ENCODE measurements around the gene UBE2L6. TPM values are rescaled to one million over a fixed set of nuclear protein-coding genes. Genes with fewer than 3 reads are reported as not detected.

Gene UBE2L6
- polyA plus RNA-seq, 1 donor = 26.6 TPM

DNA sequence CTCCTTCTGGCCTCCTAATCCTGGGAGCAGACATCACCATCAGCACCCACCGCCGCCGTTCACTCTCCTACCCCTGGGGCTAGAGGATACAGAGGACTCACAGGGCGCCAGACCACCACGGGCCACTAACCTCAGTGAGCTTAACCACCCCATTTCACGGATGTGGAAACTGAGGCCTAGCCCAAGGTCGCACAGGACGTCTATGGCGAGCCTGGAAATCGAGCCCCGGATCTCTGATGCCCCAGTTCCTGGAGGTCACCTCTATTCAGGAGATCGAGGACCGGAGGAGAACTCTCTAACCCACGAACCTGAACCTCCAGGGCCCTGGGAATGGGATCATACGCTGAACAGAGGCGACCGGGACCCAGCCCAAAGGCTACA is 37.3 kb downstream of the UBE2L6 start:
- no peak for DNase-seq

DNA sequence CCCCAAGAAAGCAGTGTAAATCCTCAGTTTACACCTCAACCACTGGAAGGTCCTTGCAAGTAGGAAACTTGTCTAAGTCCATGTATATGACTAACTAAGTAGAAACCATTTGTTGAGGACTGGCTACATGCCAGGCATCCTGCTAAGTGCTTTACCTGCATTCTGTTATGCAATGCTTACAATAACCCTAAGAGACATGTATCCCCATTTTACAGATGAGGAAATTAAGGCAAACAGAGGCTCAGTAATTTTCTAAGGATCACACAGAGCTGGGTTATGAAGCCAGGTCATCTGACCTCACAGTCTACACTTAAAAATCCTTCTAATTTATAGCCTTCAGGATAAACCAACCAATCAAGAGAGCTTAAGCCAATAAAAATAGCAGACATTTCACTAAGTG is 38.5 kb downstream of the UBE2L6 start:
- no peak for DNase-seq

DNA sequence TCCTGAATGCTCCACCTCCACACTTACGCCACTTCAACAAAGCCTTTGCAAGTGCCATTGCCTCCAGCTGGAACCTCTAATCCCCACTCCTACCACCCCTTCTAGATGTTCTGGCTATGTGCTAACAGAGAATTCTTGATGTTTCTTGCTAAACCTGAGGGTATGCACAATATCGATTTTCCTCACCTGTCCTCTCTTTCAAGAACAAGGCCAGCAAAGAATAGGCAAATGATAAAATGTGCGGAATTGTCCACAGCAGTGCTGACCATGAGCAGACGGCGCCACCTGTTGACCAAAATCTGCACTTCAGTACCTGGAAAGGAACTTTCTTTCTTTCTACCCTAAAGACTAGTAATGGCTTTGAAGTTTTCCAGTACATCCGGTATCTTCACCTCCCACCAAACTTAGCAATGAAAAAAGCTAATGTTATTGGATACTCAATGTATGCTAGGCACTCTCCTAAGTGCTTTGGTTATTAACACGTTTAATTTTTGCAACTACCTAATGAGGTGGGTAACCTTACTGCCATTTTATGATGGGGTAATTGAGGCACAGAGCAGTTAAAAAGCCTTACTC is 40.3 kb downstream of the UBE2L6 start:
- DNase-seq = peak; percentile 65

DNA sequence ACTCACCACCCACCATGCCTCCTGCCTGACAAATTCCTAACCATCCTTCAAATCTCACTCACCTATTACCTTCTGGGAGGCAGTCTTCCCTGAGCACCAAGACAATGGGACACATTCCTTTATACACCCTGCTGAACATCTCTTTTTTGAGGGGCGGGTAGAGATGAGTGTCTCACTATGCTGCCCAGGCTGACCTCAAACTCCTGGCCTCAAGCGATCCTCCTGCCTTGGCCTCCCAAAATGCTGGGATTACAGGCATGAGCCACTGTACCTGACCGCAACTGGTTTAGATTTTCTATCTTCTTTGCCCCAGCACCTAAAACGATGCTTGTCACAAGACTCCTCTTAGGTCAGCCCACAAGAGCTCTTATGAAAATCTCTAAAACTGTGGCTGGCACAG is 44.1 kb downstream of the UBE2L6 start:
- DNase-seq = no peak

DNA sequence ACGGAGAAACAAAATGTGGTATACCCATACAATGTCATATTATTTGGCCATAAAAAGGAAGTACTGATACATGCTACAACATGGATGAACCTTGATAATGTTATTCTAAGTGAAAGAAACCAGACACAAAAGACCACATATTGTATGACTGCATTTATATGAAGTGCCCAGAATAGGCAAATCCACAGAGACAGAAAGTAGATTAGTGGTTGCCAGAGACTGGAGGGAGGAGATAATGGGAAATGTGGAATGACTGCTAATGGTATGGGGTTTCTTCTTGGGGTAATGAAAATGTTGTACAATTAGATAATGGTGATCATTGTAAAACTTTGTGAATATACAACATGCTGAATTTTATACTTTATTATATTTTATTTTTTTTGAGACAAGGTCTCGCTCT is 46.4 kb downstream of the UBE2L6 start:
- DNase-seq = no peak

DNA sequence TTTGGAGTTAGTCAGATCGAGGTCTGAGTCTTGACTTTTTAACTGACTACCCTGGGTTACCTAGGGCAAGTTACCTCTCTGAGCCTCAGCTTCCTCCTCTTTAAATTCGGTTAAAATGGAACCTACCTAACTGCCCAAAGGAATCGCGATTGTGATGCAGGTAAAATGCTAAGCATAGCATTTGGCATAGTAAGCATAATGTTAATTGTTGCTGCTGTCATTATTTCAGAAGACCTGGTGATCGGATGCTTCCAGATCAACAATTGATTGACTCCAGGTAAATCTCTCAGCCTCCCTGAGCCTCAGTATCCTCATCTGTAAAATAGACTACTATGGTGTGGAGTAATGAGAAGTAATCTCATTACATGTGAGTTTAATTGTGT is 51.4 kb downstream of the UBE2L6 start:
- no peak for DNase-seq

DNA sequence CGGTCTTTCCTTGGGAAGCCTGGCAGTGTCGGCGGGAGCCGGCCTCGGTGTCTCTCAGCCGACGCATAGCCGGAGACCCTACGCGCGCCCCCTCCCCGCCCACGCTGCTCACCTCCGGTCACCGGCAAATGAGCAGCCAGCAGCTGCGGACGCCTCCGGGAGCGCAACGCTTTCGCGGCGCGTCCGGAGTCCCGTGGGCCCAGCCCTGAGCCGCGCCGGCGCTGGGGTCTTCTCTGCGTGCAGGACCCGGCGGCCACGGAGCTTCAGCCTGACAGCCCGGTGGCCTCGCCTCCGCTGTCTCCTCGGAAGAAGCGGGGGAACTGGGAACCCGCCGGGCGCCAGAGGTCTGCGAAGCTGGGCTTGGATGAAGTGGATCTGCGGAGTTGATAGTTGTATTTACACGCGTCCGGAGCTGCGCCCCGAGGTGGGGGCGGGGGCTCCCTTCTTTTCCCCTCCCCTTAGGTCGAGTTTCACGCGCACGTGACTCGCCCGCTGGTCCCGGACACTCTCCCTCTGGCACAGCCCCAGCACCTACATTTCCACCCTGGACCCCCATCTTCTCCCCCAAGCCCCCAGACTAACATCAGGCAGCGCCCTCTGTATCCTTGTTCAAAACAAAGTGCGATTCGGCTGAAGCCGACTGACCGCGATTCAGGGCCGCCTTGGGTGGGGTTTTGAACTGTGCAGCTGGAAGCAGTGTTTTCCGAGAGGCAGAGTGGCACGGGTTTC is 52.0 kb downstream of the UBE2L6 start, which contains the start of gene SLC43A1:
SLC43A1 (minus strand) TSS at position 371 of the 729 bp plus-strand sequence. CDS start 1,591 bp downstream, outside the sequence.
- peak; percentile 64 for DNase-seq

DNA sequence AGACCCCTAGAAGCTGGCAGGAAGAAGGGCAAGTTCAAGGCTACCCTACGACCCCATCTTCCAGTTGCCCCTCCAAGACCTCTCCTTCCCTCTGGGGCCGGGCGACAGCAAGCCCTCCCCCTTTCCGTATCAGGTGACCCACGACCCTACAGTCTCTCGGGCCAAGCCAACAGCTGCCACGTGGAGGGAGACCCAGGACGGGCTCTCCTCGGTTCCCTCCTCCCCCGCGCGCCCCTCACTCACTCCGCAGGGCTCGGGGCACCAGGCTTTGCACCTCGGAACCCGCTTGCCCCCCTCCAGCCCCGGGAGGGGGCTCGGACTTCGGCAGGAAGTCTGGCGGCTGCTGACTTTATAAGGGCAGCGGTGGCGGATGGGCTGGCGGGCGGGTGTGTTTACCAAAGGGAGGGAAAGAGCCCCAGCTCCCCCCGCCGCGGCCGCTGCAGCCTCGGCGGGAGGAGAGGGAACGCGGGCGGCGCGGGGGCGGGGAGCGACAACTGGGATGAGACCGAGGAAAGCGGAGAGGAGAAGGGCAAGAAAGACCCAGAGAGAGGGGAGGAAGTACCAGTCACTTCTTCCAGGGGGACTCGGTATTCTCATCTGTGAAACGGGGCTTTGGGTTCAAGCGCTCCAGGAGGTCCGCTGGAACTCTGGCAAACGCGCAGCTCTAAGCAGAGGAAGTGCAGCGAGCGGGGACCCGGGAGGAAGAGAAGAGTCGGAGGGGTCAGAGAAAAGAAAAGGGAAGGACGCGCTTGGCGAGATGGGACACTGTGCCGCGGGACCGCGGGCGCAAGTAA is 52.7 kb downstream of the UBE2L6 start:
- DNase-seq = no peak

DNA sequence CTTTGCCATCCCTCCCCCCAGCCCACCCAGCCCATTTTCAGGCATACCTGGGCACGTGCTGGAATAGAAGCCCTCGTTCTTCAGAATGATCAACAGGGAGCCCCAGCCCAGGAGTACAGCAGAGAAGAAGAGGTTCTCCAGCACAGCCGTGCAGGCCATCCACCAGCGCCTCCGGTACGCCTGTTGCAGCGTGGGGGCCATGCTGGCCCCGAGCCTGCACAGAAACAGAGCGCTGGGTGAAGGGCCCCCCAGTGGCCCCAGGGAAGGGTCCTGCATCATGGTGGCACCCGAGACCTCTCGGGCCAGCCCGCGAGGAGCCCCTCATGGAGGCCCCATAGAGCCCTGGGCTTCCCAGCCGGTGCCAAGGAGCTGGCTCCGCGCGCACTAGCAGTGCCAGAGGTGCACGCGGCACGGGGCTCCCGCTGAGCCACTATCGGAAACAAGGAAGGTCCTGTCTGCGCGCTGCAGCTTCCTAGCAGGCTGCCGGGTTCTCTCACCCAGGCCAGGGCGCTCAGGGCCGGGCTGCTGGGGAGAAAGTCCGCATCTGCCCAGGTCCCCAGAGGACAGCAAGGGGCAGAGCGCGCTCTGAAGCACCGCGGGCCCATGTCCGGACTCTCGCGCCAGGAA is 53.4 kb downstream of the UBE2L6 start:
- DNase-seq = no peak

DNA sequence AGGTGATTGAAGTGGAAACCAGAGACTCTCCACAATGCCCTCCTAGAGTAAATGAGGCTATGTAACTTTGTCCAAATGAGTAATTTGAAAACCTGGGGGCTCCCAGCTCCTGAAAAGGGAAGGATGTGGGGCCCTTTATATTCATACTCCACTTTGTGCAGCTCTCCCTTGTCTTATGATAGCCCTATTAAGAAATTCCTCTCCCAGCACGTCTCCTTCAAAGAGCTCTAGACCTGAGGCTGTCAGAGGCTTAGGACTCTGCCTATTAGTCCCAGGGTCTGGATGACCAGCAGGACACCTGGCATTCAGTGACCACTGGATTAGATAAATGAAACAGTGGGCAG is 54.0 kb downstream of the UBE2L6 start:
- no peak for DNase-seq

DNA sequence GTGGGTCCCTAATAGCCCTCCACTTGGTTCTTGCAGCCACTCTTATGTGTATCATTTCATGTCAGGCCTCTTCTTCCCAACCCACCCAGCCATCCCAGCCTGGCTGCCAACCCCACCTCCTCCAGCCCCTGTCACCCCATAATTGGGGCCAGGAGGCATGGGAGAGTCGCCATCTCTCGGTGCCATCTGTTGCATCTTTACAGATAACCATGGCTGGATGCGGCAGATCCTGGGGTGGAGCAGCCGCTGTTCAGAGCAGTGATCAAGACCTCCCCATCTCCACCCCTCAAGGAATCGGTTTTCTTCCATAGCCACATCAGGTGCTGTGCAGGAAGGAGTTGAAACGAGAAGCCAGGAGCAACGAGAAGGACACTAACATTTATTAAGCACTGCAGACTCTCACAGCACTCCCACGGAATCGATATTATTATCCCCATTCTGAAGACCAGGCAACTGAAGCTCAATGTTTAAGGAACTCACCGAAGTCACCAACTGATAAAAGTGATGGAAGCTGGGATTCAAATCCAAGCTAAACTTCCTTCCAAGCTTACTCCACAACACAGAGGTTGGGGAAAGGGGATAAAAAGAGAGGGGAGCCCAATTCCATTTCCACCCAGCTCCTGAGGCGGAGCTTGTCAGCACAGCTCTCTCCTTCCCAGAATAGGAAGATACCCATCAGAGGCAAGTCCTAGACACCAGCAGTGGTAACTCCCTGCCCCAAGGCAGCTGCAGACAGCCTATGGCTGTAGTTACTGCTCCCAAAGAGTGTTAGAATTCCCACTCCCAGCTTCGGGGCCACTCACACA is 54.6 kb downstream of the UBE2L6 start:
- DNase-seq = no peak

DNA sequence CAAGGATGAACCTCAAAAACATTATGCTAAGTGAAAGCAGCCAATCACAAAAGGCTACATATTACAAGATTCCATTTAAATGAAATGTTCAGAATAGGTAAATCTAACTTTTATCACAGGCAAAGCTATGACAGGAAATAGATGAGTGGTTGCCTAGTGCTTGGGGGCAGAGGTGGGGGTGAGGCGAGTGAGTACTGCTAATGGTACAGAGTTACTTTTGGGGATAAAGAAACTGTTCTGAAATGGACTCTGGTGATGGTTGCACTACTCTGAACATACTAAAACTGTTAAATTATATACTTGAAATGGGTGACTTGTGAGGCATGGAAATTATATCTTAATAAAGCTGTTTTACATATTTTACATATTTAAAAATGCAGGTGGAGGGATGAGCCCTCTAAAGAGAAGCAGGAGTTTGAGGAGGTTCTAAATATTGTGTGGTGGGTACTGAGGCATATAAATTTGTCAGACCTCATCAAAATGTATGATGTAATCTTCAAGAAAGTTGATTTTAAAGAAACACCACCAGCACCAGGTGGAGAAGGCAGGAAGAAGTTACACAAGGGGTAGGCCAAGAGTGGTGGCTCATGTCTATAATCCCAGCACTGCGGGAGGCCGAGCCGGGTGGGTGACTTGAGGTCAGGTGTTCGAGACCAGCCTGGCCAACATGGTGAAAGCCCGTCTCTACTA is 55.6 kb downstream of the UBE2L6 start:
- DNase-seq = no peak

DNA sequence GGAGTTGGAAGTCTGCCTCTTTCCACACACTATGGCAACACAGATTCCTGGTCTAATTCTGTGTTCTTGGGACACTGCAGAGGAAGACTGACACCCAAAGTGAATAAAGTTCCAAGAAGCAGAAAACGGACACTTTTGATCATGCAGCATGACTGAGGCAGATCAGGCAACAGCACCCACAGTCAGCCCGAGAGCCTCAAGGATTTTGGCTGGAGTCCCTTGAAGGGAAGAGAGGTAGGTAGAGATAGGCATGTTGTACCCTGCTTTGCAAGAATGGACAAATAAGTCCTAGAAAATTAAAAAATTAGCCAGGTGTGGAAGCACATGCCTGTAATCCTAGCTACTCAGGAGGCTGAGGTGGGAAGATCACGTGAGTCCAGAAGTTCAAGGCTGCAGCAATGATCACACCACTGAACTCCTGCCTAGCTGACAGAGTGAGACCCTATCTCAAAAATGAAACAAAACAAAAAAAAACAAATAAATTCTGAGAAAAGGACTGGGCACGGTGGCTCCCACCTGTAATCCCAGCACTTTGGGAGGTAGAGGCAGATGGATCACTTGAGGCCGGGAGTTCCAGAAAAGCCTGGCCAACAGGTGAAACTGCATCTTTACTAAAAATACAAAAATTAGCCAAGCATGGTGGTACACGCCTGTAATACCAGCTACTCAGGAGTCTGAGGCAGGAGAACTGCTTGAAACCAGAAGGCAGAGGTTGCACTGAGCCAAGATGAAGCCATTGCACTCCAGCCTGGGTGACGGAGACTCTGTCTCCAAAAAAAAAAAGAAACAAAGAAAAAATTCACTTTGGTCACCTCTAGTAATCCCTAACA is 58.9 kb downstream of the UBE2L6 start:
- no peak for DNase-seq

DNA sequence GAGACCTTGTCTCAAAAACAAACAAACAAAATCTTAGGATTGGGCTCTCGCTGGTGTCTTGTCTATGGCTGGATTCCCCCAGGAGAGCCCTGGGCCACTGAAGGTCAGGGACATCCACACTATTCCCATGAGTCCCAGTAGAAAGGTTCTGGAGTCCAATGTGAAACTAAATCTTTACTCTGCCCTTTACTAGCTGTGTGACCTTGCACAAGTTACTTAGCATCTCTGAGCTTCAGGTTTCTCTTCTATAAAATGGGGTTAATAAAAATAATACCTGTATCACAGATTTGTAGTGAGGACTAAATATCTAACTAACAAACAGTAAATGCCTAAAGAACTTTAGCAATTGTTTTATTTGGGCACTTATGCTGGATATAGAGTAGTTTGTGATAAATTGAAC is 61.0 kb downstream of the UBE2L6 start:
- DNase-seq = no peak

DNA sequence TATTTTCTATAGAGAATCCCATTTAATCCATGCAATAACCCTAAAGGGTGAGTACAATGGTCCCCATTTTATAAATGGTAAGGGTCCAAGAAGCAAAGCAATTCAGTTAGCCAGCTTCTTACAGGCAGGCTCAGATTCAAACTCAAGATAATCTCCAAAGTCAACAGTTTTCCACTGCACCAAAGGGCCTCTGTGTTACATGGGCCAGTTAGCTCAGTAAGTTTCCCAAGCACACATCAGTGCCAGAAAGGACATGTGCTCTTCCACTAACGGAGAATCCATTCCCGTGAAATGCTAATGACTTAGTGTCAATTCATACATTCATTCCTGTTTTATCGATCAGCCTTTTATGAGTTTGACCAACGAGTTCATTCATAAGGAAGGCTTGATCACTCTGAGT is 63.0 kb downstream of the UBE2L6 start:
- DNase-seq = no peak

DNA sequence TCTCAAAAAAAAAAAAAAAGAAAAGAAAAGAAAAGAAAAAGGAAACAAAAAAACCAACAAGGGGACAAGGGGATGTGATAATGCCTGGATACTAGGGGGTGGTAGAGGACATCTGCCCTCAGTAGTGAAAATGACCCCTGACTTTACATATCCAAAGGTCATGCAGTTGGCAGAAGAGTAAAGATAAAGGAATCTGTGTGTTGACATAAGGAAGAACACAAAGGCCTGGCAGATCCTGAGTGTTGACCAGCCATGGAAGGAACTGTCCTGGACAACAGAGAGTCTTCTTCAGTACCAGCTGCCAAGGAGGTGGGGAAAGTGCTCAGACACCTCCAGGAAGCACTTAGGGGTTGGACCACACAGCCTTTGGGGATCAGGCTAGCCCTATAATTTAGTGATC is 64.6 kb downstream of the UBE2L6 start:
- DNase-seq = no peak

DNA sequence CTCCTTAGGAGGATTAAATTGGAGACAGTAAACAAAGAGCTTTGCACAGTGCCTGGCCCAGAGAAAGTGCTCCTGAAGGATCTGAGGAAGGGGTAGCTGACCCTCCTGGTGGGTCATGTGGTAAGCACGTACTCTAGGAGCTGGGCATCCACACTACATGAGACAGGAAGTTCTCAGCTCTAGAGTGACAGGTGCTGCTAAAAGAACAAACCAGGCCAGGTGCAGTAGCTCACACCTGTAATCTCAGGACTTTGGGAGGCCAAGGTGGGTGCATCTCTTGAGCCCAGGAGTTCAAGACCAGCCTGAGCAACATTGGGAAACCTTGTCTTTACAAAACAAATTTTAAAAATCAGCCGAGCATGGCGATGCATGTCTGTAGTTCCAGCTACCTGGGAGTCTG is 65.1 kb downstream of the UBE2L6 start:
- DNase-seq = no peak

DNA sequence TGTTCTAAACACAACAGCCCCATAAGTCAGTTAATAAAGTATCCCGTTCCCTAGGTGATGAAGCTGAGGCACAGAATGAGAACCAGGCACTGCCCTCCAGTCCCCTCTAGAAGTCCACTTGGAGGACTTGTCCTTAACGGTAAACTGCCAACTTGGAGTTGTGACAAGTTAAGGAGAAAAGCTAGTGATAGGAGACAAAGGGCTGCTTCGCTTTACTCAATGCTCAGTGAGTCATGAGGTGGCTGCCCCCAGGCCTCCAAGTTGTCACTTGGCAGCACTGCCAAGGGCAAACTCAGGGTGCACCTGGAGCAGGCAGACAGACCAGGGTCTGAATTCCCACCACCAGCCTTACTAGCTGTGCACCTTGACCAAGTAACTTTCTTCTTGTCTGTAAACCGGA is 65.5 kb downstream of the UBE2L6 start:
- DNase-seq = no peak
